PFSK-1 (cell line): ENCODE measurements around the gene SLFN12L.

ENCODE experiments used
- FOXP2 ChIP-seq: optimal IDR thresholded peaks from 2 replicates; pipeline ENCODE3; 2011; ENCODE audit warnings: borderline replicate concordance, control low read depth, inconsistent platforms; ENCODE audit not compliant: insufficient read depth; ENCODE audit errors: extremely low read length, extremely low read depth
- POLR2AphosphoS5 ChIP-seq: IDR thresholded peaks from 2 replicates; pipeline ENCODE4 v1.6.1; 2012; ENCODE audit warnings: low read depth, mild to moderate bottlenecking, control low read depth, low read length, moderate library complexity
- SIN3A ChIP-seq: IDR thresholded peaks from 2 replicates; pipeline ENCODE4 v1.6.1; 2012; ENCODE audit warnings: mild to moderate bottlenecking, low read length, moderate library complexity, borderline replicate concordance; ENCODE audit not compliant: insufficient read depth
- TAF1 ChIP-seq: IDR thresholded peaks from 2 replicates; pipeline ENCODE4 v1.6.1; 2012; ENCODE audit warnings: low read length, control low read depth, borderline replicate concordance; ENCODE audit not compliant: insufficient read depth
- TF ChIP-seq, protein P1 (sequence below), 2 experiments: IDR thresholded peaks; 2 replicates each; pipeline versions ENCODE4 v1.6.1 to v1.8.0; 2011 to 2012; ENCODE audit warnings: low read depth in 2 of 2, low read length in 2 of 2, control low read depth in 1 of 2, inconsistent platforms in 1 of 2, mild to moderate bottlenecking in 1 of 2, moderate library complexity in 1 of 2; ENCODE audit not compliant: insufficient read depth in 1 of 2

The SLFN12L gene

DNA sequence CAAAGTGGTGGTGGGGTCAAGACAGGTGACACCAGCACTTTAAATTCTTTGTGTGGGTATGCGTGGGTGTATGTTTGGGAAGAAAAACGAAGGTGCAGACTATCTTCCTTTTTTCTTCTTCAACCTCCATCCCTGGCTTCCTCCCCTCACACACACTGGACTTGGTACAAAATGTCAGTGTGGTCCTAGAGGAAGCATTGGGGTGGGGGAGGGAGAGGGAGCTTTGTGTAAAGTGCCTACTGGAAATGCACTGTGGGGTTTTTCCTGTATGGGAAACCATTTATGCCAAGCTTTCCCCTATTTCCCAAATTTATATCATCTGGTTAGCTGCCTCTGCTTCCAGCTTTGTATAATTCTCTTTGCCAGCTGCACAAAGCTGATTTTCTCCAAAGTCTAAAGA is 44.4 kb downstream of the SLFN12L start:
- no peak for TF ChIP-seq SIN3A
- no peak for TF ChIP-seq POLR2AphosphoS5
- TF ChIP-seq TAF1, result no peak
- TF ChIP-seq, protein P1, sequence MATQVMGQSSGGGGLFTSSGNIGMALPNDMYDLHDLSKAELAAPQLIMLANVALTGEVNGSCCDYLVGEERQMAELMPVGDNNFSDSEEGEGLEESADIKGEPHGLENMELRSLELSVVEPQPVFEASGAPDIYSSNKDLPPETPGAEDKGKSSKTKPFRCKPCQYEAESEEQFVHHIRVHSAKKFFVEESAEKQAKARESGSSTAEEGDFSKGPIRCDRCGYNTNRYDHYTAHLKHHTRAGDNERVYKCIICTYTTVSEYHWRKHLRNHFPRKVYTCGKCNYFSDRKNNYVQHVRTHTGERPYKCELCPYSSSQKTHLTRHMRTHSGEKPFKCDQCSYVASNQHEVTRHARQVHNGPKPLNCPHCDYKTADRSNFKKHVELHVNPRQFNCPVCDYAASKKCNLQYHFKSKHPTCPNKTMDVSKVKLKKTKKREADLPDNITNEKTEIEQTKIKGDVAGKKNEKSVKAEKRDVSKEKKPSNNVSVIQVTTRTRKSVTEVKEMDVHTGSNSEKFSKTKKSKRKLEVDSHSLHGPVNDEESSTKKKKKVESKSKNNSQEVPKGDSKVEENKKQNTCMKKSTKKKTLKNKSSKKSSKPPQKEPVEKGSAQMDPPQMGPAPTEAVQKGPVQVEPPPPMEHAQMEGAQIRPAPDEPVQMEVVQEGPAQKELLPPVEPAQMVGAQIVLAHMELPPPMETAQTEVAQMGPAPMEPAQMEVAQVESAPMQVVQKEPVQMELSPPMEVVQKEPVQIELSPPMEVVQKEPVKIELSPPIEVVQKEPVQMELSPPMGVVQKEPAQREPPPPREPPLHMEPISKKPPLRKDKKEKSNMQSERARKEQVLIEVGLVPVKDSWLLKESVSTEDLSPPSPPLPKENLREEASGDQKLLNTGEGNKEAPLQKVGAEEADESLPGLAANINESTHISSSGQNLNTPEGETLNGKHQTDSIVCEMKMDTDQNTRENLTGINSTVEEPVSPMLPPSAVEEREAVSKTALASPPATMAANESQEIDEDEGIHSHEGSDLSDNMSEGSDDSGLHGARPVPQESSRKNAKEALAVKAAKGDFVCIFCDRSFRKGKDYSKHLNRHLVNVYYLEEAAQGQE (IDR thresholded peaks at IDR 0.05; ENCODE audit: insufficient read depth in 1 of 2, low read depth in 2 of 2, low read length in 2 of 2), result no peak
- TF ChIP-seq FOXP2, result no peak

DNA sequence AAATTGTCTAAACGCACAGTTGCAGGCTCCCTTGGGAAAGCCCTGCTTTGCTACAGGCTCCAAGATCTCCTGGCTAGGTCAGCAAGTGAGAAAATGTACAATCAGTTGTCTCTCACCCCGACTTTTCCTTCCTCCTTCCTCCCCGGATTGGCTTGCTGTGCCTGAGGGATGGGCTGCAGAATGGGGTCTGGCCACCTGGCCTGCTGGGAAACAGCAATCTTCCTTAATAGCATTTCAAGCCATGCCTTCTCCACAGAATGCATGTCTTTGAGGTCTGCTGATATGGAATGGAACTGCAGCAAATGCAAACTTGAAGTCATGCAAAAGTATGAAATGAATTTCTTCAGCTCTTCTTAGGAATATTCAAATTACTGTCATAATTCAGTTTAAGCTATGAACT is 46.1 kb downstream of the SLFN12L start:
- no peak for TF ChIP-seq TAF1
- TF ChIP-seq SIN3A, result no peak
- TF ChIP-seq, protein P1 (IDR thresholded peaks at IDR 0.05; ENCODE audit: insufficient read depth in 1 of 2, low read depth in 2 of 2, low read length in 2 of 2), result no peak
- no peak for TF ChIP-seq FOXP2
- no peak for TF ChIP-seq POLR2AphosphoS5

DNA sequence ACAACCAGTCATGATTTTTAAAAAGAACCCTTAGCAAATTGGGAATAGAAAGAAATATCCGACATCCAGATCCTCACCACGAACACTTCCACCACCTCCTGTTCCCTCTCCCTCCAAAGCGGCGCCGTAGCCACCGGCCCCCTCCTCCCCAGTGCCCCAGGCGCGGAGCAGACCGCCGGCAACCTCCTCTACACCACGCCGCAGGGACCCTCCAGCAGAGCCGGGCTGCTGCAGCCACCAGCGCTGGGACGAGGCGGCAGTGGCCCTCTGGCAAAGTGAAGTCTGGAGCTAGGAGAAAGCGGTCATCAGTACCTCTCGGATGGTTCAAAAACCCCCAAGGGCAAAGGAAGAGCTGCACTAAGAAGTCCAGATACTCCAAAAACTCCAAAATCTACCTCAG is 47.5 kb downstream of the SLFN12L start:
- TF ChIP-seq SIN3A (no peak), POLR2AphosphoS5 (no peak), FOXP2 (no peak)
- TF ChIP-seq, protein P1 (IDR thresholded peaks at IDR 0.05; ENCODE audit: insufficient read depth in 1 of 2, low read depth in 2 of 2, low read length in 2 of 2), result no peak

DNA sequence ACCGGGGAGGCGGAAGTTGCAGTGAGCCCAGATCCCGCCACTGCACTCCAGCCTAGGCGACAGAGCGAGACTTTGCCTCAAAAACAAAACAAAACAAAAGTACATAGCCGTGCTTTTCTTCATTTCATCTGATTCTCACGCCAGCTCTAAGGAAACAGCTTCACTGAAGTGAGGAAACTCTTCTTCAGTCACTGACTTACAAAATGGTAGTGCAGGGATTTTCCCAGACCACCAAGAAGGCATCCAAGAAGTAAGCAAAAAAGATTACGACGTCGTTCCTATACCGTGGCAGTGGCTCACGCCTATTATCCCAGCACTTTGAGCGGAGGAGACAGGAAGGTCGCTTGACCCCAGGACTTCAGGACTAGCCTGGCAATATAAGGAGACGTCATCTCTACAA is 48.5 kb downstream of the SLFN12L start:
- TF ChIP-seq, protein P1 (IDR thresholded peaks at IDR 0.05; ENCODE audit: insufficient read depth in 1 of 2, low read depth in 2 of 2, low read length in 2 of 2), result no peak
- TF ChIP-seq TAF1 (no peak), POLR2AphosphoS5 (no peak), SIN3A (no peak), FOXP2 (no peak)
